Measurements from ENCODE around the gene CDH3. TPM values are rescaled to one million over a fixed set of nuclear protein-coding genes. Genes with fewer than 3 reads are reported as not detected.

CDH3 gene
- total RNA-seq, 1 experiment from 2014 or later: 109 TPM

GRCh38 chr16:68743664-68744063 is 98.6 kb downstream of the CDH3 start:
- CTCF ChIA-PET: no interaction called here
- H3K4me2 ChIP-seq (ENCODE audit: low read length): peak overlapping the region; percentile 89
- BruUV-seq (replicated peaks): TSS peak; percentile 12
- 0 out of 2 replicates have a peak, but pooled peaks cover 5% of the 10 kb centered on the region for H4K20me1 ChIP-seq (ENCODE audit: low read length)
- H3K9me2 ChIP-seq (replicated peaks; ENCODE audit: low read length): no peaks in the 10 kb centered on the region
- H3K79me2 ChIP-seq (ENCODE audit: low read length): peaks cover 79% of the 10 kb centered on the region
- peaks cover 8% of the 10 kb centered on the region for H3F3A ChIP-seq (ENCODE audit: low read length, unreplicated experiment)
- H3K4me3 ChIP-seq (ENCODE audit: low read length): peak overlapping the region; percentile 57
- H3K36me3 ChIP-seq (ENCODE audit: low read depth, low read length): peaks cover 4% of the 10 kb centered on the region; the same call in 1 of the 2 replicates
- POLR2A ChIA-PET (ENCODE audit: unreplicated experiment): no interaction called here
- H3K9me3 ChIP-seq (ENCODE audit: low read length): no peaks in the 10 kb centered on the region
- no peak overlapping the region for H2AFZ ChIP-seq (ENCODE audit: low read length)
- no peaks in the 10 kb centered on the region for H3K27me3 ChIP-seq (ENCODE audit: low read length)
- ATAC-seq: no peak
- intact Hi-C loops (cut with micrococcal nuclease): loop anchor here (2.0 kb wide), 1 partner anchor 57 kb away; no protein-coding TSS in a partner anchor
- H3K9ac ChIP-seq (ENCODE audit: low read length): peak overlapping the region; percentile 77
- H3K27ac ChIP-seq (ENCODE audit: low read length): peak overlapping the region; percentile 98
- TF ChIP-seq EZH2 (IDR thresholded peaks at IDR 0.05; ENCODE audit: low read length, unreplicated experiment) (no peak), EZH2phosphoT487 (IDR thresholded peaks at IDR 0.05; ENCODE audit: borderline replicate concordance, low read length) (no peak), CTCF (conservative IDR thresholded peaks at IDR 0.05; ENCODE audit: low read depth, low read length) (no peak)
- no peak for DNase-seq
- peaks cover 72% of the 10 kb centered on the region for H3K4me1 ChIP-seq (ENCODE audit: insufficient read depth, low read length)

- no peaks in the 10 kb centered on the region for H3K9me2 ChIP-seq (replicated peaks; ENCODE audit: low read length)
- peaks cover 8% of the 10 kb centered on the region for H3F3A ChIP-seq (ENCODE audit: low read length, unreplicated experiment)
- no peak overlapping the region for H2AFZ ChIP-seq (ENCODE audit: low read length)
- DNase-seq (peak; percentile 96), ATAC-seq (peak; percentile 81)
- TF ChIP-seq EZH2phosphoT487 (IDR thresholded peaks at IDR 0.05; ENCODE audit: borderline replicate concordance, low read length): no peak
- TF ChIP-seq EZH2 (IDR thresholded peaks at IDR 0.05; ENCODE audit: low read length, unreplicated experiment): no peak
- no peak for TF ChIP-seq CTCF (conservative IDR thresholded peaks at IDR 0.05; ENCODE audit: low read depth, low read length)
- ChIA-PET POLR2A (ENCODE audit: unreplicated experiment) (interaction anchor here (0.5 kb wide), 1 partner anchor 13 kb away, joined by 5 read pairs; no protein-coding TSS in a partner anchor), CTCF (no interaction called here)
- peak overlapping the region; percentile 77 for H3K9ac ChIP-seq (ENCODE audit: low read length)
- BruUV-seq (replicated peaks): no TSS peak
- H3K9me3 ChIP-seq (ENCODE audit: low read length): no peaks in the 10 kb centered on the region
- H3K4me1 ChIP-seq (ENCODE audit: insufficient read depth, low read length): peaks cover 69% of the 10 kb centered on the region
- peak overlapping the region; percentile 89 for H3K4me2 ChIP-seq (ENCODE audit: low read length)
- H3K36me3 ChIP-seq (ENCODE audit: low read depth, low read length): peaks cover 4% of the 10 kb centered on the region; the same call in 1 of the 2 replicates
- H3K27ac ChIP-seq (ENCODE audit: low read length): peak overlapping the region; percentile 98
- 0 out of 2 replicates have a peak, but pooled peaks cover 5% of the 10 kb centered on the region for H4K20me1 ChIP-seq (ENCODE audit: low read length)
- H3K79me2 ChIP-seq (ENCODE audit: low read length): peaks cover 80% of the 10 kb centered on the region
- no peaks in the 10 kb centered on the region for H3K27me3 ChIP-seq (ENCODE audit: low read length)
- intact Hi-C loops (cut with micrococcal nuclease): no loop called here
- peak overlapping the region; percentile 62 for H3K4me3 ChIP-seq (ENCODE audit: low read length)
These were observed 99.7 kb downstream of the CDH3 start for GRCh38 chr16:68744744-68745280.

- intact Hi-C loops (cut with micrococcal nuclease): no loop called here
- H3K9me2 ChIP-seq (replicated peaks; ENCODE audit: low read length): no peaks in the 10 kb centered on the region
- no peak overlapping the region for H3K9ac ChIP-seq (ENCODE audit: low read length)
- TF ChIP-seq EZH2phosphoT487 (IDR thresholded peaks at IDR 0.05; ENCODE audit: borderline replicate concordance, low read length): no peak
- TF ChIP-seq EZH2 (IDR thresholded peaks at IDR 0.05; ENCODE audit: low read length, unreplicated experiment): no peak
- TF ChIP-seq CTCF (conservative IDR thresholded peaks at IDR 0.05; ENCODE audit: low read depth, low read length): no peak
- peaks cover 6% of the 10 kb centered on the region for H3F3A ChIP-seq (ENCODE audit: low read length, unreplicated experiment)
- H2AFZ ChIP-seq (ENCODE audit: low read length): no peak overlapping the region
- H3K9me3 ChIP-seq (ENCODE audit: low read length): no peaks in the 10 kb centered on the region
- ChIA-PET CTCF (no interaction called here), POLR2A (ENCODE audit: unreplicated experiment) (no interaction called here)
- H3K4me2 ChIP-seq (ENCODE audit: low read length): 0 out of 2 replicates have a peak overlapping the region, but pooled peaks have one; percentile 25
- H3K27ac ChIP-seq (ENCODE audit: low read length): peak overlapping the region; percentile 26; the same call in 1 of the 2 replicates
- no peak overlapping the region for H3K4me3 ChIP-seq (ENCODE audit: low read length)
- ATAC-seq (no peak), DNase-seq (peak; percentile 27)
- H3K4me1 ChIP-seq (ENCODE audit: insufficient read depth, low read length): peaks cover 48% of the 10 kb centered on the region
- H3K27me3 ChIP-seq (ENCODE audit: low read length): no peaks in the 10 kb centered on the region
- peaks cover 78% of the 10 kb centered on the region for H3K79me2 ChIP-seq (ENCODE audit: low read length)
- BruUV-seq (replicated peaks): no TSS peak
- H4K20me1 ChIP-seq (ENCODE audit: low read length): no peaks in the 10 kb centered on the region
- H3K36me3 ChIP-seq (ENCODE audit: low read depth, low read length): peaks cover 7% of the 10 kb centered on the region
These were observed 101.8 kb downstream of the CDH3 start for GRCh38 chr16:68746951-68747350.

Measured in PC-3 (cell line).